ENCODE measurements around the gene MAGEB3.

Gene MAGEB3

GRCh38 chrX:30278365-30278764 lies 47.9 kb downstream of the MAGEB3 start:
- DNase-seq (ENCODE audit: low read depth in 2 of 2), result no peak

- DNase-seq (ENCODE audit: low read depth in 2 of 2), result no peak
These were observed 50.0 kb downstream of the MAGEB3 start for GRCh38 chrX:30280428-30280827.

GRCh38 chrX:30282527-30282926 lies 52.1 kb downstream of the MAGEB3 start:
- DNase-seq (ENCODE audit: low read depth in 2 of 2), result no peak

GRCh38 chrX:30283456-30284200 lies 53.2 kb downstream of the MAGEB3 start:
- no peak for DNase-seq (ENCODE audit: low read depth in 2 of 2)
